Fibroblast of lung (primary cell): ENCODE results near the gene WNK2. TPM values are rescaled to one million over a fixed set of nuclear protein-coding genes. Genes with fewer than 3 reads are reported as not detected.

Experiments
- DNase-seq, 2 donors: peaks; one replicate each; pipeline versions ENCODE4 v3.0.0 to v3.0.0-alpha.2; 2010; ENCODE audit warnings: low read depth in 2 of 2
- H2AFZ ChIP-seq: 2 replicates; pipeline ENCODE4 v1.5.1; 2012; ENCODE audit warnings: low read length, control low read depth, inconsistent platforms
- H3K27ac ChIP-seq: 2 replicates; pipeline ENCODE4 v1.5.1; 2011; ENCODE audit warnings: low read length, control low read depth; ENCODE audit not compliant: insufficient read depth
- H3K27me3 ChIP-seq: 2 replicates; pipeline ENCODE4 v1.5.1; 2011; ENCODE audit warnings: mild to moderate bottlenecking, low read length; ENCODE audit not compliant: control insufficient read depth, insufficient read depth
- H3K36me3 ChIP-seq: 2 replicates; pipeline ENCODE4 v1.5.1; 2011; ENCODE audit warnings: low read length; ENCODE audit not compliant: control insufficient read depth, insufficient read depth
- H3K4me1 ChIP-seq: 2 replicates; pipeline ENCODE4 v1.5.1; 2011; ENCODE audit warnings: low read length; ENCODE audit not compliant: control insufficient read depth, insufficient read depth; ENCODE audit errors: extremely low read depth
- H3K4me2 ChIP-seq: 2 replicates; pipeline ENCODE4 v1.5.1; 2011; ENCODE audit warnings: low read length, control low read depth; ENCODE audit not compliant: insufficient read depth; ENCODE audit errors: extremely low read depth
- H3K4me3 ChIP-seq, 4 experiments: fragments of 200-600 bp in 1 of 4; sonication (generic) in 1 of 4; replicated peaks in 1 of 4; 2 replicates each; pipeline ENCODE4 v1.5.1; 2011 to 2016; ENCODE audit warnings: low read length in 4 of 4, low read depth in 3 of 4, mild to moderate bottlenecking in 3 of 4, control low read depth in 2 of 4, inconsistent platforms in 1 of 4, mixed read lengths in 1 of 4; ENCODE audit not compliant: insufficient read depth in 1 of 4; ENCODE audit errors: control extremely low read depth in 1 of 4
- H3K79me2 ChIP-seq: 2 replicates; pipeline ENCODE4 v1.5.1; 2012; ENCODE audit warnings: mild to moderate bottlenecking, low read length, inconsistent platforms; ENCODE audit not compliant: control insufficient read depth, insufficient read depth
- H3K9ac ChIP-seq: 2 replicates; pipeline ENCODE4 v1.5.1; 2011; ENCODE audit warnings: mild to moderate bottlenecking, low read length, control low read depth; ENCODE audit not compliant: insufficient read depth
- H3K9me3 ChIP-seq: 2 replicates; pipeline ENCODE4 v1.5.1; 2012; ENCODE audit warnings: low read depth, low read length; ENCODE audit not compliant: control insufficient read depth, insufficient read depth
- H4K20me1 ChIP-seq: 2 replicates; pipeline ENCODE4 v1.5.1; 2011; ENCODE audit warnings: low read length; ENCODE audit not compliant: control insufficient read depth, insufficient read depth; ENCODE audit errors: extremely low read depth
- CTCF ChIP-seq, 2 donors: IDR thresholded peaks in 1 of 2; conservative IDR thresholded peaks in 1 of 2; 1 replicate in 1 of 2; 2 replicates in 1 of 2; pipeline ENCODE4 v1.5.1; 2011 to 2012; ENCODE audit warnings: low read length in 2 of 2, control low read depth in 1 of 2, inconsistent platforms in 1 of 2, low read depth in 1 of 2, mild to moderate bottlenecking in 1 of 2
- EZH2 ChIP-seq: IDR thresholded peaks from 2 replicates; pipeline ENCODE4 v1.5.1; 2012; ENCODE audit warnings: low read length, control low read depth, mild to moderate bottlenecking; ENCODE audit errors: missing control alignments
- polyA plus RNA-seq, 2 donors: library from polyadenylated mRNA; depleted of rRNA in 1 of 2; stranded (reverse) in 1 of 2; unstranded in 1 of 2; fragments of >200 nt; gene quantifications; 2 replicates each; pipeline ENCODE4 v1.2.1, GENCODE V29; 2011 to 2012; ENCODE audit warnings: missing spikeins in 1 of 2
- total RNA-seq: library from RNA; depleted of rRNA; stranded (reverse); fragments of >200 nt; gene quantifications from 2 replicates; pipeline ENCODE4 v1.2.1, GENCODE V29; 2014

WNK2 gene
- total and polyA plus RNA-seq, 2 donors (not counting 1 experiment from before 2014, with no cell fraction given), result not detected

- Histone ChIP-seq H3K4me3 (no peak overlapping the region), H3K9me3 (no peaks in the 10 kb centered on the region), H3K27me3 (no peaks in the 10 kb centered on the region), H2AFZ (no peak overlapping the region), H3K4me1 (no peaks in the 10 kb centered on the region), H3K9ac (no peak overlapping the region), H3K4me2 (no peak overlapping the region), H3K36me3 (no peaks in the 10 kb centered on the region), H3K27ac (no peak overlapping the region), H3K79me2 (no peaks in the 10 kb centered on the region), H4K20me1 (no peaks in the 10 kb centered on the region)
- TF ChIP-seq EZH2, result no peak
- no peak for TF ChIP-seq CTCF (conservative IDR thresholded peaks at IDR 0.05 in 1 of 2, IDR thresholded peaks at IDR 0.05 in 1 of 2; ENCODE audit: low read depth in 1 of 2, low read length in 2 of 2)
- no peak for DNase-seq
Measured at GRCh38 chr9:93151097-93151784, 32.7 kb upstream of the WNK2 start.

- no peaks in the 10 kb centered on the region for H4K20me1 ChIP-seq
- H3K9me3 ChIP-seq, result no peaks in the 10 kb centered on the region
- no peak overlapping the region for H3K4me3 ChIP-seq
- no peak overlapping the region for H3K4me2 ChIP-seq
- H3K9ac ChIP-seq, result no peak overlapping the region
- no peak for TF ChIP-seq EZH2
- TF ChIP-seq CTCF (conservative IDR thresholded peaks at IDR 0.05 in 1 of 2, IDR thresholded peaks at IDR 0.05 in 1 of 2; ENCODE audit: low read depth in 1 of 2, low read length in 2 of 2), result peak; percentile 51 to 63
- no peak overlapping the region for H2AFZ ChIP-seq
- no peak overlapping the region for H3K27ac ChIP-seq
- H3K4me1 ChIP-seq, result no peaks in the 10 kb centered on the region
- DNase-seq, result no peak
- H3K79me2 ChIP-seq, result no peaks in the 10 kb centered on the region
- no peaks in the 10 kb centered on the region for H3K36me3 ChIP-seq
- H3K27me3 ChIP-seq, result no peaks in the 10 kb centered on the region
Measured at GRCh38 chr9:93154293-93154903, 29.5 kb upstream of the WNK2 start.

GRCh38 chr9:93155716-93156474 is 28.0 kb upstream of the WNK2 start:
- H2AFZ ChIP-seq, result no peak overlapping the region
- H4K20me1 ChIP-seq, result no peaks in the 10 kb centered on the region
- TF ChIP-seq EZH2 (no peak), CTCF (conservative IDR thresholded peaks at IDR 0.05 in 1 of 2, IDR thresholded peaks at IDR 0.05 in 1 of 2; ENCODE audit: low read depth in 1 of 2, low read length in 2 of 2) (no peak)
- H3K4me3 ChIP-seq, result no peak overlapping the region
- H3K27me3 ChIP-seq, result no peaks in the 10 kb centered on the region
- H3K27ac ChIP-seq, result no peak overlapping the region
- no peak for DNase-seq
- H3K4me2 ChIP-seq, result no peak overlapping the region
- H3K36me3 ChIP-seq, result no peaks in the 10 kb centered on the region
- H3K9ac ChIP-seq, result no peak overlapping the region
- H3K79me2 ChIP-seq, result no peaks in the 10 kb centered on the region
- H3K9me3 ChIP-seq, result no peaks in the 10 kb centered on the region
- no peaks in the 10 kb centered on the region for H3K4me1 ChIP-seq
